NCI-H1694 treated with DMSO at 0.1 percent for 48 hours (cell line): ENCODE data around the gene NRG3.

ENCODE experiments used
- DNase-seq: peaks from one replicate; lab custom pipeline; 2025; lab: John Stamatoyannopoulos, UW

The NRG3 gene

DNA sequence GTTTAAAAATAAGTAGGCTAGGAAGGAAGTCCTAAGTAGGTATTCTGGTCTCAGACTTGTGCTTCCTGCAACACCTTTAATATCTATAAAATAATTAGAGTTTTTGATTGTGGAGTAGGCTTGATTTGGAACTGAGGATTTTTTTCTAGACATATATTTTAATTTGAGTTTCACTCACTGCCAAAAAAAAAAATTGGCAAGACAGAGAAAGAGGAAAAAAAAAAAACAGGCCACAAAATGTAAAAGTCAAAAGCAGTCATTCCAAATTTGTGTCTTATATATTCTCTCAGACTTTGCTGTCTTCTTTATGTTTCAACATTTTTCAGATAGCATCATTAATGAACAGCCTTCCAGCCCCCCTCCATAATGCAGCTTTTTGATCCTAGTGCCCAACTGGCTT, 346.1 kb downstream of the NRG3 start:
- DNase-seq = no peak

DNA sequence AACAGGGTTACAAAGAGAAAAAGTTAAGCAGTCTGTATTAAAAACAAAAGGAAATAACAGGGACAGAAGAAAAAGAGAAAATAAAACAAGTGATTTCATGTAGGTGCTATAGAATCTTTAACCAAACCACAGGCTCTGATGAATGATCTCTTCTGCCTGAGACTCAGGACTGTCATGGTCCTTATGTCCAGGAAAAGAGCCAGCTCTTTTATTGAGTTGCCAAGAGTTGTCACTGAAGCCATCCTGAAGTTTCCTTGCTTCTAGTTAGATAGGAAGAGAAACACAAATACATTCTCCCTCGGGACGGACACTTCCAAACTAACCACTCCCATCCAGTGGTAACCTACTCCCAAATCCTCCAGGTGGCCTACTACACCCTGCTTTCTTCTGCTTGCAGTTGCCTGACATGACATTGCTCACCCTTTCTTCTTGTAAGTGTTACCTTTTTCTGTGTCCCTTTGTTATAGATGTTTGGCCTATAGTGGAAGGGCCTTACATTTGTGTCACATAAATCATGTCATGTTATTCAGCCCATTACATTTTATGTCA, 346.7 kb downstream of the NRG3 start:
- DNase-seq = no peak

DNA sequence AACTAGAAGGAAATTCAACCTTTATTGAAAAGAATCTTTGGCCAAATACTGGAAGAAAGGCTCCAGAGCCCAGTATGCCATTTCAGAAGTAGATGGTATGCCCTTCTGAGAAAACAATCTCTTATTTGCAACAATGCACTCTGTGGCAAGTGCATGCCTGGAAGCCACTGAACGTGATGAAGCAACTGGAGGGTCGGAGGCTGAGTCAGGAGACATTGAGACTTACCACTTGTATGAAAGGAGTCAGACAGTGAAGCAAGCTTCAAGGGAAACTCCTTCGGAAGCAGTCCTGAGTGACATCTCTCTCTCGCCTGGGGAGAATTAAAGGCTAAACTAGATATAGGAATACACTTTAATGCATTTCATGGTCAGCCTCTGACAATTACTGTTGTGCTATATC, 353.7 kb downstream of the NRG3 start:
- DNase-seq = no peak

DNA sequence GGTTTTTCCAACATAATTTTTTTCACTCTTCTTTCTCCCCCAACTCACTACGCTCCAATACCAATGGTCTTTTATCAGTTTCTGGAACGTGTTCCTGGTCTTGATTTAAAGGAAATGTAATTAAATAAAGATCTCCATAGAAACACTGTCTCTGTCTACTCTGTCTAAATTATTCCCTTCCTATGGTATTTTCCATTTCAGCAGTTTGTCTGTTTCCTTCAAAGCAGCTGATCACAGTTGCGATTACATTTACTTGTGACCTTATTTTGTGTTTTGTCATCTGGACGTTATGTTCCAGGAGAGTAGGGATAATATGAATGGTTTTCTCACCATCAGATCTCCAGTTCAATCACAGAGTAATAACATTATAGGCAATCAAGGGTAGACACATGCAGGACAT, 359.2 kb downstream of the NRG3 start:
- no peak for DNase-seq

DNA sequence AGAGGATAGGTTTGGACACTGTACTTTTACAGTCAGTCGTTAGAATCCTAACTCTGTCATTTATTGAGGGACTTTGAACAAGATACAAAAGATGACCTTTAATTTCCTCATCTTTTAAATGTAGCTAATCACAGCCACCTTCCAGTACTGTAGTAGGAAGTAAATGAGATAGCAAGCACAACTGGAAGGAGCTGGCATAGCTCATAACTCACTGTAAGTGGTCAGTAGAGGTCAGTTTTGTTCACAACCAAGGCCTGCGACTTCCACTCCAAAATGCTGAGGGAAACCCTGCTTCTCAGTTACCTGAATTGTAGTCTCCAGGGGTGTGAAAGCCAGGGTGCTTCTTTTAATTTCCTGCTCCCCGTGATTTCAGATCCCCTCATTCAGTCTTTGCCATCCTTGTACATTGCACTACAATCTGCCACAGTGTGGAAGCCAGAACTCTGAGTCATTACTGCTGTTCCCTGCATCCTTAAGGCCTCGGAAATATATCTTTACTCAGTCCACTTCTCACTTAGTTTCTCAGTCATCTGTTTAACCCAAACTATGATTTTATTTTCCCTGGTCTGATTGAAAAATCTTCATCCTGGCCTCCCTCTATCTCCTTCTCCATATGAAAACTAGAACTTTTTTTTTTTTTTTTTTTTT, 361.2 kb downstream of the NRG3 start:
- no peak for DNase-seq

DNA sequence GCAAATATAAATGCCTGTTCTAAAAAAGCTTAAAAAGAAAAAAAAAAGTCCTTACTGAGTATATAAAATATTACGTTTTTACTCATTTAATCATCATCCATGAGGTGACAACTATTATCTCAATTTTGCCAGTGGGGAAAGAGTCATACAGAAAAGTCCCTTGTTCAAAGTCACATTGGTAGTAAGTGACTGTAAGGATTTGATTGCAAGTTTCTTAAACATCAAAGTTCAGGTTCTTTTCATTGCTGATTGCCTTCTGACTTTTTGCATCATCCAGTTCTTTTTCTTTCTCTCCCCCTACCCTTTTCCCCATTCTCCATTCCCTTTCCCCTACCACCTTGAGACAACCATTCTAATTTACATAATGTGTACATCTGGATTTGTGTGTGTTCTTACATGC, 363.3 kb downstream of the NRG3 start:
- no peak for DNase-seq

DNA sequence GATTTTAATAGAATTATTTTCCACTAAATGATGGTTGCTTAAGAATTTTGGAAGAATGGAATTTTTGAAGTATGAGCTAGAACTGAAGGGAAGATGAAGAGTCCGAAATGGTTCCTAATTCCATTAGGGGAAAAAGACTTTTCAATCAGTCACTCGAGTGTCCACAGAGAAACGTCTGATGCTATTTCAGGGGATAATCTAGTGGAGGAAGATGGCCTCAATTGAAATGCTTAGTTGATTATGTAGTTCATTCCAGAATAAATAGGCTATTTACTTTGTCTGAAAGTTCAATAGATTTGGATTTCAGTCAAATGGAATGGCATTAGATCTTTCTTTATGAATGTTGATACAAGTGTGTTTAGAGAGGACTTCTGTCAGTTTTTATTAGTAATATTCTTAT, 365.4 kb downstream of the NRG3 start:
- DNase-seq = no peak

DNA sequence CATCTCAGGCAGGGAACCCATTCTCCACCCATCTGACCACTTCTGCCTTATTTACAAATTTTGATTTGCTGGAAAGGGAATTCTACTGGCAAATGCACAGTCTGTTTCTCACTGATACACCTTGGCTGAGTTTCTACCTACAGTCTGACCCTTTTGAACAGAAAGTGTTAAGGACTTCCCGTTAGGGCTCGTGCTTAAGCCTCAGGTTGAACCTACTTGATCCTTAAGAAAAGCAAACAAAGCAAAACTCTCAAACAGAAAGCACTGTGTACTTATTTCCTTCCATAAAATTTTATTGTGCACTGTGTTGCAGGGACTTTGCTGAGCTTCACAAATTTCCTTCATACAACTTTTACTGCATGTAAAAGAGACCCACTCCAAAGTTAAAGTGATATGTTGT, 367.8 kb downstream of the NRG3 start:
- DNase-seq = no peak

DNA sequence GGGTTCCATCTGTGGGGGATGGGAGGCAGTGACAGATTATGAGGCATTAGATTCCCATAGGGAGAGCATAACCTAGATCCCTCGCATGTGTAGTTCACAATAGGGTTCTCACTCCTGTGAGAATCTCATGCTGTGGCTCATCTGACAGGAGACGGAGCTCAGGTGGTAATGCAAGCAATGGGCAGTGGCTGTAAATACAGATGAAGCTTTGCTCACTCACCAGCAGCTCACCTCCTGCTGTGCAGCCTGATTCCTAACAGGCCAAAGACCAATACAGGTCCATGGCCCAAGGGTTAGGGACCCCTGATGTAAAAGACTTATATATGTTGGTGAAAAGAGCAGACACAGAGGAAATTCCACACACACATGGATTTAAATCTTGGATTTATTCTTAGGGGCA, 370.2 kb downstream of the NRG3 start:
- no peak for DNase-seq

DNA sequence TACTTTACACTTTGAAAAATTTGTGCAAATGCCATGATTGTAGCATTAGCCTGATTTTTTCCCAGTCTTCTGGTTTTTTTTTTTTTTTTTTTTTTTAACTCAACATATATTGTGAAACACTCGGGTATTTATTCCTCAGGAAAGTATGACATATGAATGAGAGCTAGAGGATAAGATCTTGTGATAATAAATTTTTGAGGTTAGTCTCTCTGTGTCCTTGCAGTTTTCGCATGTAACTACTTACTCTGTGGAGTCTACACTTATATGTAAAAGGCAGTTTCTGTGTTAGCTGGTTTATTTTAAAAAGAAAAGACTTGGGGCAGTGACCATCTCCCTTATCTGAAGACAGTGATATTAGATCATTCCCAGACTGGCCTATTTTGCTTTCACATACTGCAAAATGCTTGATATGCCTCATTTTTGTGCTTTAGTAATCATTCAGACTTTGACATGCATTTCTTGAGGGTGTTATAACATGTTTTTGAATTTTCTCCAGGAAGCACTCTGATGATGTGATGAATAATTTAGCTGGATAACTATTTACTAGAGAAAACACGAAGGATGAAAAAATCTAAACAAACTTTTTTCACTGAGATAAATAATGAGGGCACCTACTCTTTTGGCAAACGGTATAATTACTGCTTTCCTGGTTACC, 371.0 kb downstream of the NRG3 start:
- DNase-seq = no peak

DNA sequence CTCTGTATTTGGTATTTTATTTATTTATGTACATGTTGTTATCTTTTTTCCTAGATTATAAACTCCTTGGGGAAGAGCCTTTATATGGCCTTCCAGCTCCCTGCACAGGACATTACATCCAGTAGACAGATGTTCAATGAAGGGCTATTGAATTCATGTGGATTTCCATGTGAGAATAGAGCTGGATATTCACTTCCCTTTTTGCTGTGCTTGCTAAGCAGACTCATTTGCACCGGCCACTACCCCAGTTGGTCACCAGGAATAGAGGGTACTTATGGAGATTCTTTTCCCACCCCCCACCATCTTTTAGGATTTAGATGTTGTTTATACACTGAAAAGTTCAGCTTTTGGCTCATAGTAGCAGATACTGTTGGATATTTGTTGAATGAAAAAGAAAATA, 374.1 kb downstream of the NRG3 start:
- no peak for DNase-seq

DNA sequence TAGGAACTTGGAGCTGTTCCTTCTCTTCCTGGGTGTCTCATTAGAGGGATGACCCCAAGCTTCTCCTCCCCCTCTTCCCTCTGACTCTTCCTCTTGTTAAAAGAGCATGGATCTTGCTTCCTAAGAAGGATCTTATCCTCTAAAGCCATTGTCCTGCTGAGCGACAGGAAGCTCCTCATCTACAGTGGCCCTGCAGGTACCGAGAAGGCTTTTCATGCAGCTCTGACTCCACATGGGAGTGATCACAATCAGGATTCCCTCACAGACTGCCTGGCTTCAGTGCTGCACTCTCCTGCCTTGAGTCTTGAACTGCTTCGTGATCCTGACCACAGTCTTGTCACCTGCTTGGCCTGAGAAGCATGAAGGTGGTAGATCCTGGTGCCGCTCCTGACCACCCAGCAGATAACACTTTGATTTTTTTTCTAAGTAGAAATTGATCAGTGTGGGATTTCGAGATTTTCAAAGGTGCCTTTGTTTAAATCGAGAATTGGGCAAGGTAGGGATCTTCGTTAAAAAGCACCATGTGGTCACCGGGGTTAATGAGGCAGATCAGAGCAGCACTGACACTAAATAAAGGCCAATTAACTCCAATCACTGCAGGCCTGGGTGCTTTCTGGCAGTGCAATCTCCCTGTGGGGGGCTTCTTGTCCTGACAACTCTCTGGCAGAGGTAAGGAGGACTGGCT, 376.4 kb downstream of the NRG3 start:
- no peak for DNase-seq

DNA sequence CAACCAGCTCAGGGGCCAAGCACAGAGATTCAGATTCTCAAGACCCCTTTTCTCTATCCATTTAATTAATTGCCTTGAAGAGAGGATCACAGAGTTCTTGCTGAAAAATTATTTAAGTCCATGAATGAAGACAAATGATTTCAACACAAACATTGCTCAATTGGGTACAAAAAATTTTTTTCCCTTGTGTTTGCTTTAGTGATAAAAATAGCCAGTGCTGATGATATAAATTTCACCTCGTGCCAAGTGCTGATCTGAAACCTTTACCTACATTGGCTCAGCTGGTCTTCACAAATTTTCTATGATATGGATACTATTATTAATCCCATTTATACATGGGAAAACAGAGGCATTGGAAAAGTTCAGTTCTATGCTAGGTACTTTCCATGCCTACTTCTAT, 377.1 kb downstream of the NRG3 start:
- DNase-seq = no peak

DNA sequence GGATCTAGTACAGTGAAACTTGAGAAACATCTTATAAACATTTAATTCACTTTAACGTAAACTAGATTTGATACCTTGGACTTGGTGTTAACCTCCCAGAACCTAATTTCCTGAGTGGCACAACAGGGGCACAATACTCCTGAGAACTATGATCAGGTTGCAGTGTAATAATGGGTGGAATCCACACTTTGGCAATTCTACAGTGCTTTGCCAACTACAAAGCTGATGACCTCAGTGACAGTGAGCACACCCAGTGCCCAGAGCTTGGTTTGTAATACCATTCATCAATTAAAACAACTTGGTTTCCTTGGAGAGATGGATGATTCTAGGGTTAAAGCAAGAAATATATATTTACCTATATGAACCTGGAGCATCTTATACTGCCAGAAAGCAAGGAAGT, 379.2 kb downstream of the NRG3 start:
- no peak for DNase-seq

DNA sequence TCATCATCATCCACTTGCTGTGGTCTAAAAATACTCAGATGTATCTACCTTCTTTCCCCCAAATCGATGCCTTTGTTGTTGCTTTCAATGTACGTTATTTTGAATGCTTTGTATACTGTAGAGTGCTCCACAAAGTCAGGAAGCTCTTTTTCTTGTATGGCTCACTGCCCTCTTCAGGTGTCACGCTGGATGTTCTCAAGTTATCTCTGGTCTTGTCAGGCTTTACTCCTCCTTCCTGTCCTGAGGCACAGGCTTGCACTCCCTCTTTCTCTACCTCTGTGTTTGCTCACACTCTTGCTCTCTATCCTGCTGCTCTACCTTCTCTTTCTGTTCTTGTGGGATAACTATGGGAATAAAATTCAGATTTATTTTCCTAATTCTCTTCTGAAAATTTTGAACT, 381.3 kb downstream of the NRG3 start:
- DNase-seq = no peak

DNA sequence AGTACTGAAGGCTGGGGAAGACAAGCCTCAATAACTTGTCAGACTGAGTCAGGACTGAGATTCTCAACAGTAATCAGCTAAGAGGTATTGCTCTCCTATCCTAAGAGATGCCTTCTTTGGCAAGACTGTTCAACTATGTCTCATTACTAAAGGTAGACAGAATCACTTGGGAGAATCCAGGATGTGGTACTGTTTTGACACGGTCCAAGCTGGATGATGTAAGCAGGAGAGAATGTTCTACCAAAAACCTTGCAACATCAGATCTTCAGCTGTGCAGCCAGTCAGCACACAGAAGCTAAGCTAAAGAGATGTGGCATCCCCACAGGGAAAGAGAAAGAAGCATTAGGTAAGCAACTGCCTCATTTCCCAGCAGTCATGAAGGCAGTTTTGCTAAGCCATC, 391.4 kb downstream of the NRG3 start:
- no peak for DNase-seq

DNA sequence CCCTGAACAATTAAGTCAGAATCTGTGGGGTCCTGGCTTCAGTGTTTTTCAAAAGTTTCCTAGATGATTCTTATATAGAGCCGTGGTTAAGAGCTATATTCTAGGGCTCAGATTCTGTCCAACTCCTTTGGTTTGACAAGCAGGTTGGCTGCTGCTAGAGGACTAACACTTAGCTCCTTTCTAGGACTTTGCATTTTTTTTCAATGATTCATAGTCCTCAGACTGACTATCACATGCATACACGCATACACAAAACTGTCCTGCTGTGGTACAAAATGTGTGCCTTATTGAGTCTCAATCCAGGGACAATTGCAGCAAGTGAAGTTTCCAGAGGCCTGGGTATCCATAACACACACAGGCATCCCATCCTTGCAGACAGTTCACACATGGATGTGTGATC, 392.0 kb downstream of the NRG3 start:
- DNase-seq = no peak

DNA sequence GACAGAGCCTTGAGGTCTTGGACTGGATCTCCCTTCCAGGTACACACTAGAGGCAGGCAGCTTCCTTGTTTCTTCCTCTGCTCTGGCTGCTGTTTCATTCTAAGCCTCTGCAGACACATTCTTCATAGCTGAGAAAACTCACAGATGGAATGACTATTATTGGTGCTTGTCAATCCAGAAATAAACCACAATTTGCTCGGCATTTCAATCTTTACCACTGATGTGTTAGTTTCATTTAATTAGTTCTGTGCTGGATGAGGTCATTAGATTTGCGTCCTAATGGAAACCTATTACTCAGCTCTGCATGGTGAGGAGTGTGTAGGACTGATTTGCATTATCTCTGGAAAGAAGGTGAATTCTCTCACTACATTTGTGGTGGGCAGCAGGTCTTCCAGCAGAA, 392.5 kb downstream of the NRG3 start:
- no peak for DNase-seq

DNA sequence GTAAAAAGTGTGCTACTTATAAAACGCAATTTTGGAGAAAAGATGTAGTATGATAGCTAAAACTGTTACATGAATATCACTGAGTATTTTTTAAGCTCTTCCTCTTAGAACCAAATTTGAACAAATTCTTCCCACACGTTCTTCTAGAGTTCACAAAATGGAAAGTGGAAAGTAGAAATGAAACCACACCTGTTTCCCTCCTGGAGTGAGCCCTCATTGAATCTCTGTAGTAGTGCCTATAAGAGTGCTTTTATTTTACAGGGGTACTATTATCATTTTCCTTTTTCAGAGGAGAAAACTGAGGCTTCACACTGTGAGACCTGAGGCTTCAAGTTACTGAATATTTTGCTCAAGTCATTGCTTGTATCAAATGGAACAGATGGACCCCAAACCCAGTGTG, 393.0 kb downstream of the NRG3 start:
- no peak for DNase-seq

DNA sequence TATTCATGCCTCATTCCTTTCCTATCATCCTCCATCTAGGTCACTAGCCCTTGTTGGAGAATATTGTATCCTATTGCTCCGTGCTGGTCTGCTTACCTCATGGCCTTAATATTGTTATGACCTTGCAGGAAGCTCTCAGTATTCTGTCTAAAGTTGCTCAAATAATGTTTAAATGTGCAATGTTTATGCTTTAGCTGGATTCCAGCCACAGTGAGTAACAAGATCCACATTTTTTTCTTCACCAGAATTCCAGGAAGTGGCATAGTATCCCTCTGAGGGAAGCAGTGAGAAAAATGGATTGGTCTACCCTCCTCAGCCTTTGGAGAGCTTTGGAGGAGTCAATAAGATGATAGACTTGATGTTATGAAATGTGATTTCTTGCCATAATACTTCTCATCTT, 402.6 kb downstream of the NRG3 start:
- no peak for DNase-seq

DNA sequence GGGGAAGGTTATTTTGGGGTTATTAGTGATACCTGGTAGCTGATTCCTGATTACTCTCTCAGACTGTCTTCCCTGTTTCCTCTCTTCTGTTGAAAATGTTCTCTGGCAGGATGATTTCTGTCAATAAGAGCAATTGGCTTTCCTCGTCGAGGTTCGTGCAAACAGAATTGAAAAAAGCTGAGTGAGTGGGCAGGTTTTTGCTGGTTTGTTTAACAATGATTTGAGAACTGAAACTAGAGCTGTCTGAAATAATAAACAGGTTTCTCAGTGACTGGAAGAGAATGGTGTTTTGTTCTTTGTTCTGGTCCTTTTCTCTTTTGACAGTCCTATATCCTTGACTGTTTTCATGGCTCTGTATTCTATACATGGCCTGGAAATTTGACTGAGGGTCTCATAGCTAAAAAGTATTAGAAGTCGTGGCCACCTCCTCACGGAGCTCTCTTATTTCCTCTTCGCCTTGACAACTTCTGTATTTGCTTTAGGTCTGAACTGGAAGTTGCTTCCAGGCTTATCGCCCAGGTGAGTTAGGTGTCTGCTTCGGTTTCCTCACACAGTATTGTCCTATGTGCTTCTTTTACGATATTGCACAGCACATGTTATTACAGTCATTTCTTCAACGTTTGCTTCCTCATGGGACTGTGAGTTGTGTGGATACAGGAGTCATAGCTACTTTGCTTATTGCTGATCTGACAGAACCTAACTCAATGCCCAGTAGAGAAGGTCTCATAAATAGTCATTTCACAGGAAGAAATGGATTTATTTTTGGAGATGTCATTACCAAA, 403.6 kb downstream of the NRG3 start:
- no peak for DNase-seq

DNA sequence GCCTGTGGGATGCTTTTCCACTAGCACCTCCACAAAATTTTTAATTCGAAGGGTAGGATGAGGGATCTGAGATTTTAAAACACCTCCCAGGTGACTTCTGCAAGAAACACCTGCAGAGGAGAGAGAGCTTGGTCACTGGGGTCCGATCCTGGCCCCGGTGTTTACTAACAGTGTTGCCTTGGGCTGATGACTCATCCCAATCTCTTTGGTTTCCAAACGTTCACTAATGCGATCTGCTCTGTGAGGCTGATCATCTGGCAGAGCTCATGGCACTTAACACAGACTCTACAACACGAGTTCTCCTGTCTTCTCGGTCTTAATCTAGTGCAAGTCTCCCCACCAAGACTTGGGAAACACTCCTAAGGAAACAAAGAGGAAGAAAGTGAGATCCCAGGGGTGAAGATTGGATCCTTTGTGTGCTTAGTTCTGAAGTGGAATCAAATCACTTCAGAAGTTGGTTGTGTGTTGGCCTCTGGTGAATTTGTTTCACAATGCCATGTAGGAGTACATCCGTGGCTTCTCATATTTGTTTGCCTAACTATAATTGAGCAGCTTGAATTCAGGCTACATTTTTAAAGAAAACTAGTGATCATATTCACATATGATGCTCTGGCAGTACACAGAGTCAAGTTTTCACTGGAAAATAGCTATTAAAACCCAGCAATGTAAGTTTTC, 407.9 kb downstream of the NRG3 start:
- no peak for DNase-seq
